Testis (tissue), 3 donors: ENCODE data around the gene PGAM4. TPM values are rescaled to one million over a fixed set of nuclear protein-coding genes. Genes with fewer than 3 reads are reported as not detected.

ENCODE experiments used
- DNase-seq: peaks from one replicate; pipeline ENCODE4 v3.0.0-alpha.2; 2019
- H3K27ac ChIP-seq, 2 donors: fragments of 200-600 bp; sonication (generic); one replicate each; pipeline ENCODE4 v1.5.1; 2019
- H3K27me3 ChIP-seq: fragments of 200-600 bp; sonication (generic); one replicate; pipeline ENCODE4 v1.5.1; 2019
- H3K36me3 ChIP-seq: fragments of 200-600 bp; sonication (generic); one replicate; pipeline ENCODE4 v1.5.1; 2017; ENCODE audit warnings: low read depth; ENCODE audit errors: missing control alignments
- H3K4me1 ChIP-seq: fragments of 200-600 bp; sonication (generic); one replicate; pipeline ENCODE4 v1.5.1; 2019
- H3K4me3 ChIP-seq, 2 donors: fragments of 200-600 bp; sonication (generic); one replicate each; pipeline ENCODE4 v1.5.1; 2017 to 2019
- H3K9me3 ChIP-seq: fragments of 200-600 bp; sonication (generic); one replicate; pipeline ENCODE4 v1.5.1; 2017
- CTCF ChIP-seq, 3 experiments: fragments of 450-650 bp in 2 of 3; fragments of 200-600 bp in 1 of 3; sonication (generic) in 1 of 3; IDR thresholded peaks; one replicate each; pipeline ENCODE4 v1.5.1; 2016 to 2019; ENCODE audit warnings: antibody characterized with exemption in 3 of 3, mild to moderate bottlenecking in 2 of 3, moderate library complexity in 1 of 3
- POLR2A ChIP-seq: fragments of 450-650 bp; IDR thresholded peaks from one replicate; pipeline ENCODE4 v1.6.1; 2017; ENCODE audit warnings: antibody characterized with exemption, mild to moderate bottlenecking, moderate library complexity
- WGBS, 2 donors: methylation state at CpG; one replicate each; pipeline ENCODE4 v1.1.5; 2018; 5-methylcytosine and 5-hydroxymethylcytosine counted together
- intact Hi-C: fragments of 100-400 bp; cut with DNase I; formaldehyde crosslinking; loops from one replicate; pipeline ENCODE4 v1.15.1; 2023; ENCODE audit warnings: low total_unique reads
- polyA plus RNA-seq: library from polyadenylated mRNA; stranded (reverse); fragments of 350-450 nt; fragmentation: Illumina TruSeq; extraction: RNeasy Lipid Tissue Mini Kit (QIAGEN cat#74804); gene quantifications from one replicate; pipeline ENCODE4 v1.2.3, GENCODE V29; 2014; ENCODE audit warnings: low read depth, low replicate concordance; ENCODE audit not compliant: insufficient read depth
- total RNA-seq, 2 donors: library from RNA; depleted of rRNA; stranded (reverse); fragments of >200 nt; gene quantifications; one replicate each; pipeline ENCODE4 v1.2.3, GENCODE V29; 2016

PGAM4 gene
- total and polyA plus RNA-seq, 3 donors from 2014 or later = 0.87 TPM; not detected in 2

- no peak for DNase-seq
- no peaks in the 10 kb centered on the region for H3K36me3 ChIP-seq
- no peaks in the 10 kb centered on the region for H3K4me1 ChIP-seq
- H3K4me3 ChIP-seq = no peak overlapping the region
- H3K27ac ChIP-seq = no peak overlapping the region
- no peaks in the 10 kb centered on the region for H3K9me3 ChIP-seq
- intact Hi-C loops = no loop called here
- TF ChIP-seq CTCF (IDR thresholded peaks at IDR 0.05) (no peak), POLR2A (no peak)
- H3K27me3 ChIP-seq = no peaks in the 10 kb centered on the region
Measured at GRCh38 chrX:77936299-77936698, 33.1 kb downstream of the PGAM4 start.

GRCh38 chrX:77935886-77936285 lies 33.6 kb downstream of the PGAM4 start:
- Histone ChIP-seq H3K27ac (no peak overlapping the region), H3K36me3 (no peaks in the 10 kb centered on the region), H3K4me3 (no peak overlapping the region), H3K27me3 (no peaks in the 10 kb centered on the region), H3K4me1 (no peaks in the 10 kb centered on the region), H3K9me3 (no peaks in the 10 kb centered on the region)
- no peak for DNase-seq
- 86 to 91% methylated on average over 1 of the region's 1 CpG for WGBS, 2 donors
- intact Hi-C loops = no loop called here
- TF ChIP-seq POLR2A (no peak), CTCF (IDR thresholded peaks at IDR 0.05) (no peak)

- Histone ChIP-seq H3K4me1 (no peaks in the 10 kb centered on the region), H3K27ac (no peak overlapping the region), H3K9me3 (no peaks in the 10 kb centered on the region), H3K36me3 (no peaks in the 10 kb centered on the region), H3K27me3 (no peaks in the 10 kb centered on the region), H3K4me3 (no peak overlapping the region)
- TF ChIP-seq POLR2A (no peak), CTCF (IDR thresholded peaks at IDR 0.05) (no peak)
- WGBS, 2 donors = 60 to 79% methylated on average over 1 of the region's 1 CpG
- no peak for DNase-seq
- intact Hi-C loops = no loop called here
Measured at GRCh38 chrX:77930581-77930980, 38.9 kb downstream of the PGAM4 start.

GRCh38 chrX:77925764-77926163 lies 43.7 kb downstream of the PGAM4 start:
- H3K27me3 ChIP-seq = no peaks in the 10 kb centered on the region
- no peaks in the 10 kb centered on the region for H3K4me1 ChIP-seq
- no peaks in the 10 kb centered on the region for H3K9me3 ChIP-seq
- H3K36me3 ChIP-seq = no peaks in the 10 kb centered on the region
- DNase-seq = no peak
- no peak overlapping the region for H3K27ac ChIP-seq
- intact Hi-C loops = no loop called here
- 48 to 65% methylated on average over 3 of the region's 3 CpGs for WGBS, 2 donors
- TF ChIP-seq POLR2A = no peak
- no peak for TF ChIP-seq CTCF (IDR thresholded peaks at IDR 0.05)
- no peak overlapping the region for H3K4me3 ChIP-seq

GRCh38 chrX:77924320-77924859 lies 45.0 kb downstream of the PGAM4 start:
- H3K4me1 ChIP-seq = no peaks in the 10 kb centered on the region
- H3K36me3 ChIP-seq = no peaks in the 10 kb centered on the region
- TF ChIP-seq CTCF (IDR thresholded peaks at IDR 0.05) = no peak
- no peak for TF ChIP-seq POLR2A
- no peak overlapping the region for H3K4me3 ChIP-seq
- no peaks in the 10 kb centered on the region for H3K27me3 ChIP-seq
- H3K9me3 ChIP-seq = no peaks in the 10 kb centered on the region
- 91 to 98% methylated on average over 8 of the region's 8 CpGs for WGBS, 2 donors
- H3K27ac ChIP-seq = no peak overlapping the region
- DNase-seq = no peak
- intact Hi-C loops = no loop called here
